ENCODE results near the gene NFKB1. TPM values are rescaled to one million over a fixed set of nuclear protein-coding genes. Genes with fewer than 3 reads are reported as not detected.
A peak's percentile ranks its signal among the peaks of the same experiment; 100 is the strongest.

Gene NFKB1
- total RNA-seq, 1 experiment from 2014 or later: 5.3 TPM

DNA sequence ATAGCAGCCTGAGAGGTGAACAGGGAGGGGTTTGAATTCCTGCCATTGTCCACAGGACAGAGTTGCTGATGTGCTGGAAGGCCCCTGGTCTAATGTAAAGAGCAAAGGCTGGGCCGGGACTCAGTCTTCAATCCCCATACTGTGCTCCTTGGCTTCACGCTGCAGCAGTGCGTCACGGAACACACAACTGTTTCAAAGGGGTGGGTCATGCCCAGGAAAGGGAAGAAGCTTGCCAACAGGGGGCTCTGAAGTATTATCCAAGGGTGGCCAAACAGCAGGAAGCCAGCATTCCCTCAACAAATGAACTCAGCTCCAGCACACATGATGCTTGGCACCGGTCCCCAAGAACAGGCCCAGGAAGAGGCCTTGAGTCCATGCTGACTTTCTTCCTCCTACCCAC is 122.5 kb downstream of the NFKB1 start:
- no peaks in the 10 kb centered on the region for H3K4me1 ChIP-seq (ENCODE audit: low read length)
- H3K36me3 ChIP-seq (ENCODE audit: insufficient read depth, low read length): no peaks in the 10 kb centered on the region
- no peak overlapping the region for H3K9ac ChIP-seq (ENCODE audit: low read length)
- H3K9me2 ChIP-seq (replicated peaks; ENCODE audit: insufficient read depth, low read length): no peaks in the 10 kb centered on the region
- H2AFZ ChIP-seq (ENCODE audit: low read length): no peak overlapping the region
- H3K27me3 ChIP-seq (ENCODE audit: low read length): no peaks in the 10 kb centered on the region
- no peak overlapping the region for H3K4me2 ChIP-seq (ENCODE audit: low read depth, low read length, poor library complexity, severe bottlenecking)
- H3K79me2 ChIP-seq (ENCODE audit: low read length): no peaks in the 10 kb centered on the region
- H4K20me1 ChIP-seq (ENCODE audit: insufficient read depth, low read depth, low read length): no peaks in the 10 kb centered on the region
- H3K4me3 ChIP-seq (ENCODE audit: low read length): no peak overlapping the region
- H3K27ac ChIP-seq (ENCODE audit: low read length): no peak overlapping the region
- no peaks in the 10 kb centered on the region for H3K9me3 ChIP-seq (ENCODE audit: low read length)
- DNase-seq: no peak

DNA sequence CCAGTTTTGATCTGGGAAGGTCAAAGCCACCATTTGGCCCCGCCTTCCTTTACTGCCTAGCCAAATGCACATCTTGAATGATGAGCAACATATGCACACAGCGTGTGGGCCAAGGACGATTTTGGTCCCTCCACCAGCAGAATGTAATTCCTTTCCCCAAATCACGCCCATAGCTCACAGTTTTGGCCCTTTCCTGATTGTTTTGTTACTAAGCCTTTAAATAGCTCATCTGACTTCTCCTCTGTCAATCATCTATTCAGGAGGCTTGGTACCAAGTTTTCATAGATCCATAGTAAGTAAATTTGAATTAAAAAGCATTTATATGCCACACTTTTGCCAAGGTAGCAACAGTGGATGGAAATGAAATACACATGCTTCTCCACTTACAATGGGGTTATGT is 123.3 kb downstream of the NFKB1 start:
- H3K27me3 ChIP-seq (ENCODE audit: low read length): no peaks in the 10 kb centered on the region
- H3K4me2 ChIP-seq (ENCODE audit: low read depth, low read length, poor library complexity, severe bottlenecking): no peak overlapping the region
- no peak overlapping the region for H3K4me3 ChIP-seq (ENCODE audit: low read length)
- no peak overlapping the region for H2AFZ ChIP-seq (ENCODE audit: low read length)
- H3K9ac ChIP-seq (ENCODE audit: low read length): no peak overlapping the region
- H3K36me3 ChIP-seq (ENCODE audit: insufficient read depth, low read length): no peaks in the 10 kb centered on the region
- no peaks in the 10 kb centered on the region for H3K9me2 ChIP-seq (replicated peaks; ENCODE audit: insufficient read depth, low read length)
- no peak overlapping the region for H3K27ac ChIP-seq (ENCODE audit: low read length)
- H3K9me3 ChIP-seq (ENCODE audit: low read length): no peaks in the 10 kb centered on the region
- H3K79me2 ChIP-seq (ENCODE audit: low read length): no peaks in the 10 kb centered on the region
- no peak for DNase-seq
- no peaks in the 10 kb centered on the region for H4K20me1 ChIP-seq (ENCODE audit: insufficient read depth, low read depth, low read length)
- H3K4me1 ChIP-seq (ENCODE audit: low read length): no peaks in the 10 kb centered on the region

DNA sequence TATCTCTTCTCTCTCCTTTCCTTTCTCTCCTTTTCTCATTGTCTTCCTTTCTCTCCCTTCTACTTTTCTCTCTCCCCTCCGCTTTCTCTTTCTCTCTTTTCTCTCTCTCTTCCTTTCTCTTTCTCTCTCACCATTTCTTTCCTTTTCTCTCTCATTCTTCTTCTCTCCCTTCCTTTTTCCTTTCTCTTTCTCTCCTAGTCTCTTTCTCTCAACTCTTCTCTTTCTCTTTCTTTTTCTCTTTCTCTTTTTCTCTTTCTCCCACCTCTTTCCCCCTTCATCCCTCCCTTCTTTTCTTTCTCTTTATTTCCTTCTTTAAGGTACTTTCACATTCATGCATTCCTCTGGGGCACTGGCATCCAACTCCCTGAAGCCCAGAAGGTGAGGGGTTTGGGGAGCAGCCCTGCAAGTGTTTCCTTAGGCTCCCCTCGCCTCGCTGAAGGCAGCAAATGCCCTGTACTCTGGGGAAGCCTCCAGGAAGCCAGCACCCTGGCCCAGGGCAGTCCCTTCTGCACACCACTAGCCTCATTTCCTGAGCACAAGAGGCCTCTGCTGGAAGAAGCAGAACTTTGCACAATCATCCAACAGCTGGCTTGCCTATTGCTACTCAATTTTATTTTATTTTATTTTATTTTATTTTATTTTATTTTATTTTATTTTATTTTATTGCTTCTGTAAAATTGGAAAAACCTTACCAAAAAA is 124.2 kb downstream of the NFKB1 start:
- H3K4me2 ChIP-seq (ENCODE audit: low read depth, low read length, poor library complexity, severe bottlenecking): no peak overlapping the region
- H3K4me3 ChIP-seq (ENCODE audit: low read length): no peak overlapping the region
- no peaks in the 10 kb centered on the region for H3K36me3 ChIP-seq (ENCODE audit: insufficient read depth, low read length)
- H2AFZ ChIP-seq (ENCODE audit: low read length): no peak overlapping the region
- H3K9ac ChIP-seq (ENCODE audit: low read length): no peak overlapping the region
- no peaks in the 10 kb centered on the region for H3K9me2 ChIP-seq (replicated peaks; ENCODE audit: insufficient read depth, low read length)
- H3K27me3 ChIP-seq (ENCODE audit: low read length): no peaks in the 10 kb centered on the region
- H3K27ac ChIP-seq (ENCODE audit: low read length): no peak overlapping the region
- H3K79me2 ChIP-seq (ENCODE audit: low read length): no peaks in the 10 kb centered on the region
- DNase-seq: peak; percentile 62
- H4K20me1 ChIP-seq (ENCODE audit: insufficient read depth, low read depth, low read length): no peaks in the 10 kb centered on the region
- no peaks in the 10 kb centered on the region for H3K9me3 ChIP-seq (ENCODE audit: low read length)
- H3K4me1 ChIP-seq (ENCODE audit: low read length): no peaks in the 10 kb centered on the region

DNA sequence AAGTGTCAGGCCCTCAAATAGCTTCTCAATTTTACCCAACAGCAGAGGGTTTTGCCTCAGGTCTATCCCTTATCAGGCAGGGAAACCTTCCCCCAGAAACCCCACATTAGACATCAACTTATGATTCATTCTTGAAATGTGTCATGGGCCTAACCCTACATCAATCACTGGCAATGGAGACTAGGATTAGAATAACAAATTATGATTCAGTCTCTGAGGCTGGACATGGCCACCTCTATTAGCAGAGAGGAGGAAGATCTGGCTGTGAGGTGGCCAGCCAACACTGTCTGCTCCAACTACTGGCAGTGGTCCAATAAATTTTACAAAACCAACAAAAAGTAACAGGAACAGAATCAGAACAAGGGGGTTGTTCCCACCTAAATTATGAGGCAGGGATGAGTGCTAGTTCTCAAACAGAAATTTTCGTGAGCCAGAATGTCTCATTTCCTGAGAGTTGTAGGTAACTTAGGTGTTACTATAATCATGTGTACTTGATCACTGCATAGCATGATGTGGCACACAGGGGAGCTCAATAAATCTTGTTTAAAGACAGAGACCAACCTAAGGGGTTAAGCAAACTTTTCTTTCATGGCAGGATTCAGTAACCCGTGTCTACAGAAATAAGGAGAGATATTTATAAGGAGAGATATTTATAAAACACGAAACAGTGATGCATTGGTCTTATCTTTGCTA is 126.8 kb downstream of the NFKB1 start:
- Histone ChIP-seq H3K27me3 (ENCODE audit: low read length) (no peaks in the 10 kb centered on the region), H3K79me2 (ENCODE audit: low read length) (no peaks in the 10 kb centered on the region), H3K9ac (ENCODE audit: low read length) (no peak overlapping the region), H3K4me1 (ENCODE audit: low read length) (no peaks in the 10 kb centered on the region), H3K27ac (ENCODE audit: low read length) (no peak overlapping the region), H3K9me2 (replicated peaks; ENCODE audit: insufficient read depth, low read length) (no peaks in the 10 kb centered on the region), H2AFZ (ENCODE audit: low read length) (no peak overlapping the region), H3K4me3 (ENCODE audit: low read length) (no peak overlapping the region), H4K20me1 (ENCODE audit: insufficient read depth, low read depth, low read length) (no peaks in the 10 kb centered on the region), H3K9me3 (ENCODE audit: low read length) (no peaks in the 10 kb centered on the region), H3K36me3 (ENCODE audit: insufficient read depth, low read length) (no peaks in the 10 kb centered on the region), H3K4me2 (ENCODE audit: low read depth, low read length, poor library complexity, severe bottlenecking) (no peak overlapping the region)
- no peak for DNase-seq

DNA sequence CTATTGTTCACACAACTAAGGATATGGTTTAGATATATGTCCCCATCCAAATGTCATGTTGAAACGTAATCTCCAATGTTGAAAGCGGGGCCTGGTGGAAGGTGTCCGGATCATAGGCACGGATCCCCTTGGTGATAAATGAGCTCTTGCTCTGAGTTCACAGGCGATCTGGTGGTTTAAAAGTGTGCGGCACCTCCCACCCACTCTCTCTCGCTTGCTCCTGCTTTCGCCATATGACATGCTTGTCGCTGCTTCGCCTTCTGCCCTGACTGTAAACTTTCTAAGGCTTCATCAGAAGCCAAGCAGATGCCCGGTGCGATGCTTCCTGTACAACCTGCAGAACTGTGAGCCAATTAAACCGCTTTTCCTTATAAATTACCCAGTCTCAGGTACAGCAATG is 128.5 kb downstream of the NFKB1 start:
- Histone ChIP-seq H3K79me2 (ENCODE audit: low read length) (no peaks in the 10 kb centered on the region), H3K4me2 (ENCODE audit: low read depth, low read length, poor library complexity, severe bottlenecking) (no peak overlapping the region), H3K4me1 (ENCODE audit: low read length) (no peaks in the 10 kb centered on the region), H3K9me3 (ENCODE audit: low read length) (no peaks in the 10 kb centered on the region), H4K20me1 (ENCODE audit: insufficient read depth, low read depth, low read length) (no peaks in the 10 kb centered on the region), H3K9ac (ENCODE audit: low read length) (no peak overlapping the region), H2AFZ (ENCODE audit: low read length) (no peak overlapping the region), H3K36me3 (ENCODE audit: insufficient read depth, low read length) (no peaks in the 10 kb centered on the region), H3K4me3 (ENCODE audit: low read length) (no peak overlapping the region), H3K27ac (ENCODE audit: low read length) (no peak overlapping the region), H3K27me3 (ENCODE audit: low read length) (no peaks in the 10 kb centered on the region), H3K9me2 (replicated peaks; ENCODE audit: insufficient read depth, low read length) (no peaks in the 10 kb centered on the region)
- no peak for DNase-seq

DNA sequence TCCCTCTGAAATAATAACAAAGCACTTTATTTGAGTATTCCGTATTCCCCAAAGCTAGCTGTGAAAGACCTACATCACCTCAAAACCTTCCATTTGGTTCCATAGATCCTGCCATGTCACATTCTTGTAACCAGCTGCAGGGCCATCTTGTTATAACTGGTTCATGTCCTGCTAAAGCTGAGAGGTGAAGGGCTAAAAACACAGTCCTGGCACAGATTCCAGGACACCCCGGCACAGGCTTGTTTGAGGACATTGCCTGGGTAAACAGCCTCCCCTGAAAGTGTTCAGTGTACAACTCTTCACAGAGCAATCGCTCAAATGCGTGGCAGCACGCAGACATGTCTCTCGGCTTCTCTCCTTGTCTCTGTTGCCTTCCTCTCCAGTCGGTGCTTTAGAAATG is 130.5 kb downstream of the NFKB1 start:
- no peaks in the 10 kb centered on the region for H3K27me3 ChIP-seq (ENCODE audit: low read length)
- H3K36me3 ChIP-seq (ENCODE audit: insufficient read depth, low read length): no peaks in the 10 kb centered on the region
- no peaks in the 10 kb centered on the region for H3K79me2 ChIP-seq (ENCODE audit: low read length)
- no peak overlapping the region for H3K9ac ChIP-seq (ENCODE audit: low read length)
- H3K4me1 ChIP-seq (ENCODE audit: low read length): no peaks in the 10 kb centered on the region
- H3K27ac ChIP-seq (ENCODE audit: low read length): no peak overlapping the region
- H4K20me1 ChIP-seq (ENCODE audit: insufficient read depth, low read depth, low read length): no peaks in the 10 kb centered on the region
- DNase-seq: no peak
- H3K4me3 ChIP-seq (ENCODE audit: low read length): no peak overlapping the region
- H2AFZ ChIP-seq (ENCODE audit: low read length): no peak overlapping the region
- H3K4me2 ChIP-seq (ENCODE audit: low read depth, low read length, poor library complexity, severe bottlenecking): no peak overlapping the region
- H3K9me2 ChIP-seq (replicated peaks; ENCODE audit: insufficient read depth, low read length): no peaks in the 10 kb centered on the region
- no peaks in the 10 kb centered on the region for H3K9me3 ChIP-seq (ENCODE audit: low read length)

DNA sequence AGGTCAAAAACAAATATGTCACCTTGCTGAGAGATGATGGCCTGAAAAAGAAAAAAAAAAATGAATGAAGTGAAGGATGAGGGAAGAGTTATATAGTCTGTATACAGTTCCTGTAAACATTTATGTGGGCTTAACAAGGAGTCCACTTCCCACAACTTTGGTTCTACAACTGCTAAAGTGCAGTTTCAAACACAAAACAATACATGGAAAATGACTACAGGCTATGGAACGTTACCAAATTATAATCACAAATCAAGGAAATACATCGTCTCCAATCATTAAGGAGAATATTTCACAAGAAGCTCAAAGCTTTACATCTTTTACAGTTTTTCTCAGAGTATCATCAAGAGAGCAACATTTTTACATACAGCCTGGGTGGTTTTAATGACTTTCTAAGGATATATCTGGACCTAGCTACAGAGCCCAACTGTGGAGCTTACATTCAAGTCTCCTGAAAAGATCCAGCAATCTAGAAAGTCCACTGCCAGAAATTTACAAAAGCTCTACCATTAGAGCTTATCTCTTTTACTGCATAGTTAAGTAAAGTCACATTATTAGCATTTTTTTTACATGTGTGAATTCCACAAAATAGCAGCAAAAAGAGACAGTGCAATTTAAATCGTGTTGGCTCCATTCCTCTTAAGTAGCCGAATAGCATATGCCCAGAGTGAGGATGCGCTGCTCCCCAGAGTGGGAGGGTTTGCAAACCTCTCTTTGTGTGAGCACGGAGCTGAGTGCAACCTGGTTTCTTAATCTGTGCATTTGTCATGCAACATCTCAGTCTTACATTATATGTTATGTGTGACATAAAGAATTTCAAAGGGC is 131.3 kb downstream of the NFKB1 start:
- Histone ChIP-seq H3K4me3 (ENCODE audit: low read length) (no peak overlapping the region), H3K9me2 (replicated peaks; ENCODE audit: insufficient read depth, low read length) (no peaks in the 10 kb centered on the region), H3K4me2 (ENCODE audit: low read depth, low read length, poor library complexity, severe bottlenecking) (no peak overlapping the region), H3K27ac (ENCODE audit: low read length) (no peak overlapping the region), H4K20me1 (ENCODE audit: insufficient read depth, low read depth, low read length) (no peaks in the 10 kb centered on the region), H3K9me3 (ENCODE audit: low read length) (no peaks in the 10 kb centered on the region), H3K9ac (ENCODE audit: low read length) (no peak overlapping the region), H3K36me3 (ENCODE audit: insufficient read depth, low read length) (no peaks in the 10 kb centered on the region), H2AFZ (ENCODE audit: low read length) (no peak overlapping the region), H3K27me3 (ENCODE audit: low read length) (no peaks in the 10 kb centered on the region), H3K4me1 (ENCODE audit: low read length) (no peaks in the 10 kb centered on the region), H3K79me2 (ENCODE audit: low read length) (no peaks in the 10 kb centered on the region)
- no peak for DNase-seq

DNA sequence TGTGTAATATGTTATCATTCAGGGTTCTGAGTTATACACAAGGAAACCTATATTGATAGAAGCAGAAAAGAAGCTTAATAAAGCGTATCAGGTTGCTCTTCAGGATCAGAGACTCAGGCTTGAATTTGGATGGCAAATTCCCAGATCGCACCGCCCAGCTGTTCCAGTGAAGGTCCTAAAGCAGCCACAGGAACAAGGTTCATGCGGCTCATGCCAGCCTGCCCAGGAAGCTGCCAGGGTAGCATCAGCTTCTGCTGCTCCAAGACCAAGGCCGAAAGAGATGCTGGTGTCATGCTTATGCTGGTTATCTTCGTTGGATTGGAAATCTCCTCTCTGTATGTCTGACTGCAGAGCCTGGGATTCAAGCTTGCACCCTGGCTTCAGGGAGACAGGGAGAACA is 131.9 kb downstream of the NFKB1 start:
- DNase-seq: no peak
- Histone ChIP-seq H2AFZ (ENCODE audit: low read length) (no peak overlapping the region), H3K4me3 (ENCODE audit: low read length) (no peak overlapping the region), H3K4me2 (ENCODE audit: low read depth, low read length, poor library complexity, severe bottlenecking) (no peak overlapping the region), H3K36me3 (ENCODE audit: insufficient read depth, low read length) (no peaks in the 10 kb centered on the region), H3K79me2 (ENCODE audit: low read length) (no peaks in the 10 kb centered on the region), H3K27ac (ENCODE audit: low read length) (no peak overlapping the region), H3K9me2 (replicated peaks; ENCODE audit: insufficient read depth, low read length) (no peaks in the 10 kb centered on the region), H3K27me3 (ENCODE audit: low read length) (no peaks in the 10 kb centered on the region), H4K20me1 (ENCODE audit: insufficient read depth, low read depth, low read length) (no peaks in the 10 kb centered on the region), H3K9me3 (ENCODE audit: low read length) (no peaks in the 10 kb centered on the region), H3K9ac (ENCODE audit: low read length) (no peak overlapping the region), H3K4me1 (ENCODE audit: low read length) (no peaks in the 10 kb centered on the region)

Data from Karpas-422 (cell line).